ENCODE results near the gene HID1.
"Not testable (repeated sequence)": the region's sequence is repeated elsewhere in the genome, so short reads cannot be mapped to it uniquely, and the experiment has no call there.

The HID1 gene

DNA sequence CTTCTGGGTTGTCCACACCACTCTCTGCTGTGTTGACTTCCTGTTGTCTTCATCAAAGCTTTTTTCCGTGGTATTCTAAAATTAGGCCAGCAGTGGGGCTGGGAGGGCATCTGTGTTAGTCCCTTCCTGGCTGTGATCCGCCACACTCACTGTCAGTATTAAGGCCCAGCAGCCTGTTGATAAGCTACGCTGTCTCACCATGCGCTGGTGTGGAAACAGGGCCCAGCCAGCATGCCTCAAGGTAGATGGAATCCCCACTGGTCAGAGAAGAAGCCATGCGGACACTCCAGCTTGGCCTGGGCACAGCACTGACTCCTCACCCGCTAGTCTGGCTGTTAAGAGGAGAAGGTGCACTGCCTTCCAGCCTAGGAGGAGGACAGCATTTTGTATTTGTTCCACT is 26.2 kb upstream of the HID1 start:
- DNase-seq: no peak

DNA sequence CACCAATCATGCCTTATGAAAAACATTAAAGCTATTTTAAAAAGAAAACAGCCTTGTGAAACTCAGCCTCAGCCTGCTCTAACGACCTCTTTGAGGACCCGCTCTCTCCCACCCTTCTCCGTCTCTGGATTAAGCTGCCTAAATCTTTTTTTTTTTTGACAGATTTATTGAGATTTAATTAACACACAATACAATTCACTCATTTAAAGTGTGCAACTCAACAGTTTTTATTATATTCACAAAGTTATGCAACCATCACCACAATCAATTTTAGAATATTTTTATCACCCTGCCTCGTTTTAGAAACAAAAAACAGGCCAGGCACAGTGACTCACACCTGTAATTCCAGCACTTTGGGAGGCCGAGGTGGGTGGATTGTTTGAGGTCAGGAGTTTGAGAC is 23.3 kb upstream of the HID1 start:
- DNase-seq: no peak

GRCh38 chr17:74994440-74994839 is 21.9 kb upstream of the HID1 start:
- DNase-seq: no peak

- no peak for DNase-seq
These were observed 19.7 kb upstream of the HID1 start for GRCh38 chr17:74992223-74992622.

DNA sequence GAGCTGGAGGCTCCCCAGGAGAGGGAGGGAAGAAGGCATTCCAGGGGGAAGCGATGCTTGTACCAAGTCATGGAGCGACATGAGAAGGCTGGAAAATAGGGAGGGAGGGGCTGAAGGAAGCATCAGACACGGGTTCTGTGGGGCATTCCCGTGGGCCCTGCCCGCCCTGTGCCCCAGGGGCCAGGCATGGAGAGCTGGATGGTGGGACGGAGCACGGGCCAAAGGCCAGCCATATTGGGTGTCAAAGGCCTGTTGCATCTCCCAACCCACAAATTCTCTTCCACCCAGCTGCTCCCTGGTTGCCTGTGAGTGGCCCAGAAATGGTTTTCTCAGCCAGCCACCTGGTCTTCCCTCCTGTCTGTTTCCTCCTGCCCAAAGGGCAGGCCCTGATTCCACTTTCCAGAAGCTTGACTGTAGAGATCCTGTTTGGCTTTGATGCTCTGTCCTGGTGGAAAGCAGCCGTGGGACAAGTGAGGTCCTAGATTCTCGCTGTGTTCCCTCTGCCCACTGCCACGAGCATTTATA is 18.1 kb upstream of the HID1 start:
- no peak for DNase-seq

GRCh38 chr17:74987909-74988711 is 15.6 kb upstream of the HID1 start:
- DNase-seq: peak; percentile 71 to 78

DNA sequence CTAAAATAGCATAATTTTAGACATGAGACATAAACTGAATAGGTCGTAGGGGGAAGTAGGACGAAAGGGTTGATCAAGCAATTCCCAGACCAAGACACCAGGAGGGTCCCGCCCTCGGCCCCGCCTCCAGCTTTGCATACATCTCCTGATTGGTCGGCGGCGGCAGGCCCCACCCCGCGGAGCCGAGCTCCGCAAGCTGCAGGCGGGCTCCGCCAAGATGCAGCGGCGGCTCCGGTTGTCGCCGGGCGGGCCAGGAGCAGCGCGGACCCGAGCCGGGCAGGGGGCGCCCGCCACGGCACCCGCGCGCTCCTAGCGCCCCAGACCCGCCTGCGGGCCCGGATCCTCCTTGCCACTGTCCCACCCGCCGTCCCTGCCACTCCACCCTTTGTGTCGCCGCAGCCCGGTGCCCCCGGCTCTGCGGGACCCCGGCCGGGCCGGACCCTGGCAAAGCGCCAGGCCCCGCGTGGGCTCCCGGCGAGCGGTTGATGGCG is 14.9 kb upstream of the HID1 start, which contains the start of gene CDR2L:
CDR2L (plus strand) TSS at position 215 of the 491 bp plus-strand sequence. CDS start 412 bp downstream, outside the sequence.
- DNase-seq: peak; percentile 92 to 97

- no peak for DNase-seq
These were observed 13.6 kb upstream of the HID1 start for GRCh38 chr17:74986206-74986576.

DNA sequence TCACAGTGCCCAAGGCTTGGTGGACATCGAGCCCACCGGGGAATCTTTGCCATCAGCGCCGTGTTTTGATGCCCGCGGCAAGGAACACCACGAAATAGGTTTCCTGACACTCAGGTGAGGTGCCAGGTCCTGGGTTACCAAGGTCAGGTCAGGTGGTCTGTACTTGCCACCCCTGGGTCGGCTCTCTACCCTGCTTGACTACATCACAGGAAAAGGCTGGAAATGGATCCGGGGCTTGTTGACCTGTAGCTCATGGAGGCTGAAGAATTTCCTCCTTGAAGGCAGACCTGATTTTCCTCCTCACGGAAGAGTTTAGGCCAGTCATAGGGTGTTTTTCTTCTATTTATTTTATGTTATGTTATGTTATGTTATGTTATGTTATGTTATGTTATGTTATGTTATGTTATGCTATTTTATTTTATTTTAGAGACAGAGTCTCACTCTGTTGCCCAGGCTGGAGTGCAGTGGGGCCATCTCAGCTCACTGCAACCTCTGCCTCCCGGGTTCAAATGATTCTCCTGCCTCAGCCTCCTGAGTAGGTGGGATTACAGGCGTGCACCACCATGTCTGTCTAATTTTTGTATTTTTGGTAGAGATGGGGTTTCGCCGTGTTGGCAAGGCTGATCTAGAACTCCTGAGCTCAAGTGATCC is 10.2 kb upstream of the HID1 start:
- DNase-seq: peak; percentile 26 to 57

GRCh38 chr17:74981979-74982662 is 9.6 kb upstream of the HID1 start:
- peak; percentile 87 to 89 for DNase-seq

- DNase-seq: no peak
These were observed 8.9 kb upstream of the HID1 start for GRCh38 chr17:74981318-74981978.

- DNase-seq: no peak
These were observed 7.0 kb upstream of the HID1 start for GRCh38 chr17:74979408-74980146.

- DNase-seq: no peak
These were observed 5.7 kb upstream of the HID1 start for GRCh38 chr17:74978240-74978639.

DNA sequence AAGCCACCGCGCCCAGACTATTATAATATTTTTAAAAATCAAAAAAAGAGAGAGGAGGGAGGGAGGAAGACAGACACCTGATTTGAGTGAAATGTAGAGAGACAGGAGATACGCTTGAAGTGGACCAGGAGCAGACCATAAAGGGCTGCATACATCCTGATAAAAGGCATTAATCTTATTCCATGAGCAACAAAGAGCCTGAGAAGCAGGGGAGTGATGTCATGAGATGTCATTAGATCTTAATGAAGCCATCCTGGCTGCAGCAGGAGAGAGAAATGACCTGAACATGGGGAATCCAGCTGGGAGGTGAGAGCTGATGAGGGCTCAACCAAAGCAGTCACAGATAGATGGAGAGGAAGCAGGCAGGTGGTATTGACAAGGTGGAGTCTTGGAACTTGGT is 5.2 kb upstream of the HID1 start:
- DNase-seq: no peak

- DNase-seq: no peak
These were observed 3.4 kb upstream of the HID1 start for GRCh38 chr17:74975943-74976342.

DNA sequence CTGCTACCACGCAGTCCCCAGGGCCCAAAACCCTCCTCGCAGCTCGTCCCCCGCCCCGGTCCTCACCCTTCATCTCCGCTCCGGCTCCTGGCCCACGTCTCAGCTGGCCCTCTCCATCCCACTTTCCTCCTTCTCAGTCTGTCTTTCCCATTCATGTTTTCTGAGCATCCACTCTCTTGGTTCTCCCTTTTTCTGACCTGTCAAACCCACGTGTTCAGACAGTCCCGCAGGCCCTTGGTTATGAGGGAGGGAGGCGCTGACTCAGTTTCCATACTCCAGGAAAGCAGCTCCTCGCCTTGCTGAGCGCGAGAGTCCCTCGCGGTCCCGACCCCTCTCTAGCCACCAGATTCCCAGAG is 392 bp upstream of the HID1 start:
- no peak for DNase-seq

- DNase-seq: no peak
These were observed 785 bp downstream of the HID1 start for GRCh38 chr17:74971842-74972106.

DNA sequence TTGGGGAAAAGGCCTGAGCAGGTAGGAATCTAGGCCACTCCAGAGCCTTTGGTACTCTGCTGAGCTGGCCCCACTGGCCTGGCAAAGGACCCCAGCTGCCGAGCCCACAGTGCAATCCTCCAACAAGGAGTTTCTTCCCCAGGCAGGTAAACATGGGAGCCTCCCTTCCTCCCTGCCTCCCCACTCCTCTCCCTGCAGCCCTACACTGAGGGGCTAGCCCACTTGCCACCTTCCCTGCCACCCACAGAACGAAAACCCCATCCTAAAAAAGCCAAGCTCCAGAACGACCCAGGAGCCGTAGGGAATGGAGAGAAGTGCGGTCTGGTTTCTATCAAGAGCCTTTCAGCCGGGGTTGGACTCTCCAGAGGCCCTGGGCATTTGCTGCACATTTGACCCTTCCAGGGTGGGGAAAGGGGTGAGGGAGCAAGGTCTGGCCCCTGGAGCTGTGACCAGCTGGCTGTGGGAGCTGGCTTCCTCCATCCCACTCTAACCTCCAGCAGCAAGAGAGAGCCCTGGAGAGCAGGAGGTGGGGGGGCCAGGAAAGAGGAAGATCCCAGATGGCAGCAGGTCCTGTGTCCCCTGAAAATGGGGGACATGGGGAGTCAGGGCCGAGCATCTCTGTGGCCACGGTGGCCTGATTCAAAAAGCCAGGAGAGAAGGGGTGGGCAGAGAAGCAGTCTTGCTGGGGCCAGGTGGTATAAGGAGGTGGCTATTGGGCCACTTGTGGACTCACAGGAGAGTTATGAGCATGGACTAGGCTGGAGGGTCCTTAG is 1.3 kb downstream of the HID1 start:
- no peak for DNase-seq

DNA sequence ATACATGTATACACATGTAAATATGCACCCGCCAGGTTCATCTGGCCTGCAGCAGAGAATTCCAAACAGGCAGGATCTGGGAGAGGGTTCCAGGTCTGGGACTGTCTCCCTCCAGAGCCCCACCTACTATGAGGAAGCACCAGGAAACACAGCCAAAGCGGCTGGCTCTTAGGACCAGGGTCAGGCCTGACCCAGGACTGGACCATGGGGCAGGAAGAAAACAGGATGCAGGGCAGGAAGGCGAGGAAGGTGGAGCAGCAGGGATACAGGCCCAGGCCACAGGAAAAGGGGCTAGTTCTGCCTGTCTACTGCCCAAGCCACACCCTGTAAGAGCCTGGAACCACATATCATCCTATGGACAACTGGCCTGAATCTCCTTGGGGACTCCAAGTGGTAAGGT is 2.2 kb downstream of the HID1 start:
- no peak for DNase-seq

DNA sequence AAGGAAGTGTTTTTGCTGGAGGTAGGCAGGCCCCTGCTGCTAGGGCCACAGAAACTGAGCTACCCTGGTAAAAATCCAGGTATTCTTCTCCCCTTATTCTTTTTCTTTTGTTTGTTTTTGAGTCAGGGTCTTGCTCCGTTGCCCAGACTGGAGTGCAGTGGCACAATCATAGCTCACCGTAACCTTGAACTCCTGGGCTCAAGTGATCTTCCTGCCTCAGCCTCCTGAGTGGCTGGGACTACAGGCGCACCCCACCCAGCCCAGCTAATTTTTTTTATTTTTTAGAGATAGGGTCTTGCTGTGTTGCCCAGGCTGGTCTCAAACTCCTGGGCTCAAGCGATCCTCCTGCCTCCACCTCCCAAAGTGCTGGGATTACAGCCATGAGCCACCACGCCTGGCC is 3.1 kb downstream of the HID1 start:
- not testable (repeated sequence) for DNase-seq

GRCh38 chr17:74968361-74968780 is 4.2 kb downstream of the HID1 start:
- DNase-seq: no peak
